Measurements from ENCODE around the gene TFIP11.

Gene TFIP11

GRCh38 chr22:26502688-26503561 lies 9.3 kb downstream of the TFIP11 start:
- DNase-seq: no peak

- DNase-seq: no peak
Observed at GRCh38 chr22:26501996-26502395, 10.3 kb downstream of the TFIP11 start.

- no peak for DNase-seq
Observed at GRCh38 chr22:26499188-26499703, 13.0 kb downstream of the TFIP11 start.

- no peak for DNase-seq
Observed at GRCh38 chr22:26496456-26496855, 15.8 kb downstream of the TFIP11 start.

DNA sequence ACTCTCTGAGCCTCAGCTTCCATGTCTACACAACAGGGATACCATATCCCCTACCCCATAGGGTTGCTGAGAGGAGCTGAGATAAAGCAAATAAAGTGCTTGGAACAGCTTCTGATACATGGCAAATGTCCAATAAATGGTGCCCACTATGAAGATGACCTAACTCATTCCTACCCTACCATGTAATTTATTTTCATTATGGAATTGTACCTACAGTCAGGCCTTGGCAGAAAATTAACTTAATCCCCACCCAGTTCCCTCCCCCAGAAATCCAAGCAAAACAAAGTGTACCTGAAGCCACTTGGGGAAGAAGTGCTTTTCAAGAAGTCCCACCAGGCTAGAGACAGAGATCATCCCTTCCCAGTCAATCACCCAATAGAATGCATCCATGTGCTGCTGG lies 17.8 kb downstream of the TFIP11 start:
- DNase-seq: no peak

- DNase-seq: no peak
Observed at GRCh38 chr22:26492220-26492619, 20.1 kb downstream of the TFIP11 start.

- DNase-seq: no peak
Observed at GRCh38 chr22:26489447-26490036, 22.7 kb downstream of the TFIP11 start.

DNA sequence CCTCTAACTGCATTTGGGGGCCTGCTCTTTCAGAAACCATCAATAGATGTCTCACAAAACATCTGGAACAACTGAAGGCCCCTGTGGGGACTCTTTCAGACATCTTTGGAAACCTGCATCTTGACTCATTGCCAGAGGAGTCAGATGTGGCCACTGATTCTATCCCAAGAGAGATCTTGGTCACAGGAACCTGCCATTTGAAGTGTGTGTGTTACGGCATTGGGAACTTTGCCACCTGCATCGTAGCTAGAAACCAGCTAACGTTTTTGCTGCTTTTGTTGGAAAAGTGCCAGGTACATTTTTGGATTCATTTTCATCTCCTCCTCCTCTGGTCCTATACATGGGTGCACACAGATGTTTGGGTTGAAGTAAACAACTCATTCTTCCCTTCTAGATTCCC lies 24.3 kb downstream of the TFIP11 start:
- no peak for DNase-seq

GRCh38 chr22:26486394-26486793 lies 25.9 kb downstream of the TFIP11 start:
- no peak for DNase-seq

DNA sequence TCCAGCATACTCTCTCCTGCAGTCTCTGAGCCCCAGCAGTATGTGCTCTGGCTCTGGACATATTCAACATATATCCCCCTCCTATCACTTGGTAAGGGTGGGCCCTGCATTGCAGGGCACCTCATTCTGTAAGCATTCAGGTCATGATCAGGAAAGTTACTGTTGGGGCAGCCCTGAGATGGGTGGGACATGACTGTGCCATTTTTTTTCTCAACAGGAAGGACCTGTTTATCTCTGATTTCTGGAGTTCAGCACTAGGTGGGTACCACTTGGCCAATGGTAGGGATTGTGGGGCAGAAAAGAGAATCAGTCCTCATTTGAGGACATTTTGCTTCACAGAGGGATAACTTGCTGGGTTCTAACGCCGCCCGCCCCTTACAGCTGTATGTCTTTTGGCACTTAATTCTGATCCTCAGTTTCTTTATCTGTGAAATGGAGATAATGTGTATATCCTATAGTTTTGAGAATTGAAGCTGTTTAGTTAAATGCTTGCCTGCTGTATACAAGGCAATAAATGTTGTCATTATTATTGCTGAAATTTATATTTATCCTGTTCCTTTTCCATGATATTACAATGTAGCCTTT lies 26.4 kb downstream of the TFIP11 start:
- DNase-seq: no peak

- no peak for DNase-seq
Observed at GRCh38 chr22:26485013-26485412, 27.3 kb downstream of the TFIP11 start.

GRCh38 chr22:26484360-26484706 lies 27.9 kb downstream of the TFIP11 start:
- DNase-seq: no peak

- peak; percentile 88 for DNase-seq
Observed at GRCh38 chr22:26483439-26484359, 28.6 kb downstream of the TFIP11 start, which contains the start of the genes HPS4 and SRRD. Gene HPS4, minus strand, starts transcription at chr22:26483783. Its CDS starts 2,021 bp downstream, at chr22:26481762. Gene SRRD, plus strand, starts transcription at chr22:26483877. Its CDS starts 14 bp downstream, at chr22:26483891.

GRCh38 chr22:26483043-26483438 lies 29.2 kb downstream of the TFIP11 start:
- DNase-seq: no peak

DNA sequence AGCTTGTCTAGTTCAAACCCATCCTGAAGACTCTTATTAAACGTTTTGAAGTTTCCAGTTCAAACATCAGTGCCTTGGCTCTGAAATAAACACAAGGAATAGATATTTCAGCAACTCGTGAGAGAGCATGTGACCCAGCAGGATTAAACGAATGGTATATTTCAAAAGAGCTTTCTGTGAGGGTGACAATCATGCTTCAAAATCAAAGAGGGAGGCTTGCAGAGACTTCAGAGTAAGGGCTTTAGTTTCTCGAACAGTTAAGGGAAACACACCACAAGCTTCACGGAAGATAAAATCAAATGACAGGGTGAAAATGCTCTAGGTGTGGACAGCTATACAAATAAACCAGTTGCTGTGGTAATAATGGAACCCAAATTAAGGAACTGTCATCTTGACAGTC lies 30.1 kb downstream of the TFIP11 start:
- no peak for DNase-seq

DNA sequence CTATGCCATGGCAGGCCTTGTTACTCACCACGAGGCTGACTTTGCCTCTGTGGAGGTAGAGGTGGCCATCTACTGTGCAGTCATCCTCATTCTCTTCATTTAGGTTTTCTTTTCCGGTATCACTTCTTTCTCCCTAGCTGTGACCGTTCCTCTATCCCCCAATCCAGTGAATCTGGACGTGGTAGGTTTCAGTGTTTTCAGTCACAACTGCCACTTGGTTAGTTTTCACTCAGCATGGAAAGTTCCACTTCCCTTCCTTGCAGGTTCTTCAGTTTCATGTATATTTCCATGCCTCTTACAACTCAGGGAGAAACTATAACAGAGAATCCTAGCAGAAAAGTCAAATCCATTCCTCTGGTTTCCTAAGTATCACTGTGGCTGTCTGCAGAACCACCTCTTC lies 30.6 kb downstream of the TFIP11 start:
- DNase-seq: no peak

DNA sequence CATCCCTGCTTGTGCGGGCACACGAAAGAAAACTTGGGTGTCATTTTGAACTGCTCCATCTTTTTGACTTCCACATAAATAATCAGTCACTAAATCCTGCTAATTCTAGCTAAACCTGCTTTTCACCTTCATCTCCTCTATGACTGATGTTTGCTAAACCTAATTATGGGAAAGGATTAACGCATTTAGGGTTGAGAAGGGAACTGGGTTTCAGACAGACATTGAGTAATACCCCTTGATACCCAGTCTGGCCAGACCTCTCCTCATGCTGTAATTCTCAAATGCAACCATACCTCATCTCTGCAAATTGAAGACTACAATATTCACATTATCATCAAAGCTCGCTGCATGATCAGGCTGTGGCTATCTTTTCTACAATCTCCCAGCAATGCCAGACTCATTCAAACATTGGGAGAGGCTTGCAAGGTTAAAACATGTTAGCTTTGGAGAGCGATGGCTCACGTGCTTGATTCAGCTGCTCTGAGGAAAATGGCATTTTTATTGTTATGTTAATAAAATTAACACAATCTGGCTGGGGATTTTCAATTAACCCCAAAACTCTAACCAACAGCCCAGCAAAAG lies 31.1 kb downstream of the TFIP11 start:
- no peak for DNase-seq

- no peak for DNase-seq
Observed at GRCh38 chr22:26480611-26480932, 31.7 kb downstream of the TFIP11 start.

GRCh38 chr22:26479792-26480610 lies 32.3 kb downstream of the TFIP11 start:
- no peak for DNase-seq

GRCh38 chr22:26479043-26479791 lies 33.1 kb downstream of the TFIP11 start:
- DNase-seq: no peak

DNA sequence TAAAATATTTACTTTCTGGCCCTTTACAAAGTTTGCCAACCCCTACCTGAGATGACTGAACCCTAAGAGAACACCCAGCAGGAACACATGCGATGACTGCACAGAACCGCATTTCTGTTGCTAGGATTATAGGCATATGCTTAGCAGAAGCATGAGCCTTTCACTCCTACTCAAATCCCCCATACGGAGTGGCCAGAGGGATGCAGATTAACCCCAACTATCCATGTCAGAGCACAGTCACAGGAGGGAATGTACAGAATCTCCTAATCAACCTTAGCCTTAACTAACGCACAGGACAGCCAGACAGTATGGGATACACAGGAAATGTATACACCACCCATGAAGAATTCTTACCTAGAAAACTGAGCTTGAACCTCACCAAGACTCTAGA lies 34.9 kb downstream of the TFIP11 start:
- no peak for DNase-seq
